GM21528 (cell line): ENCODE data around the gene RGS7.
"Not testable (repeated sequence)": the region's sequence is repeated elsewhere in the genome, so short reads cannot be mapped to it uniquely, and the experiment has no call there.

Source experiments
- ATAC-seq: cut with Tn5 transposase; IDR thresholded peaks from one replicate; pipeline ENCODE4 v1.9.1; 2021; ENCODE audit warnings: mild to moderate bottlenecking, moderate library complexity; ENCODE audit not compliant: unreplicated experiment, low FRiP score

The RGS7 gene

GRCh38 chr1:240806200-240806745, 550.7 kb downstream of the RGS7 start:
- no peak for ATAC-seq

DNA sequence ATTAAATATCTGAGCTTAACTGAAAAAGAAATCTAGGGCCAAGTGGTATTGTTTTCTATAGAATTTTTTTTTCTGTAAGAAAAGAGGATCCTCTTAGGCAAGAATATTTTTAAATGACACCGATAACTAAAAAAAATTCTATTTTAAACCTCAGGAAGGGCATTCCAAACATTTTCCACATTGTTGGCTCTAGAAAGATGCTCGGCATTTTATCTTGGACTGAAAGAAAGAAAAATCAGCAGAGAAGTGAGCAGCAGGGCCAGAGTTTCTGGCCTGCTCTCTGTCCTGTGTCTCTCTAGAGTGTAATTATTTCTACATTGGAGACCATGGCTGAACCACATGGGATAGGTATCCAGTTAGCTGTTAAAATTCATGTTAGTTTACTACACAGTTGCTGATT, 552.5 kb downstream of the RGS7 start:
- no peak for ATAC-seq

DNA sequence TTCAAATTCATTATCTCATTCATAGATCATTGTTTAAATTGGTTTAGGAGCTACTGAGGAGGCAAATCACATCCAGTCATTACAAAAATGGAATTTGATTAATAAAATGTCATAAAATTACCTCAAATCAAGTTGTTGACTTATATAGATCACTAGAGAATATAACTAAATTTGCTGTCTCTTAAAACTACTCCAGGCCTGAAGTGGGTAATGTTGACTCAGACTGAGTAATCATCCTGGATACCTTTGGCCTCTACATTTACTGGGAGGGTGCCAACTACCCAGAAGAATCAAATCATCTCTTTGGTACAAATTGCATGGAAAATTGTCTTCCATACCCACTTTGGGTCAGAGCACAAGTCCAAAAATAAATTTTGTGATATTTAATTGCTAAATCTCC, 553.9 kb downstream of the RGS7 start:
- no peak for ATAC-seq

DNA sequence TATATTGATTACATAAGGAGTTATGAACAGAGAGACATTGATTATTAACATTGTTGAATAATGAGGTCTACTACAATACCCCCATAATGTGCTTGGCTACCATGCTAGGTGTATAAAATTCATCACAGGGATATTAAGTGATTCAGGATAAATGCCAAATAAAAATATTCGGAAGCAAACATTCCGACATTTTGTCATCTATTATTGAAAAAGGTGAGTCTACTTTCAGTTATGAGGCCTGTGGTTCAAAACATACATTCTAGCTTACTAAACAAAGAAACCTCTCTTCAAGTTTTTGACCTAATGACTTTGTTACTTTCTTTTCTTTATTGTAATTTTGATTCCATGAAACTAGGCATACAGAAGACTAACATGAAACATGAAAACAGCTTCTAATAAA, 554.7 kb downstream of the RGS7 start:
- no peak for ATAC-seq

- ATAC-seq = no peak
Observed at GRCh38 chr1:240801442-240801841, 555.6 kb downstream of the RGS7 start.

- ATAC-seq = no peak
Observed at GRCh38 chr1:240800291-240800690, 556.7 kb downstream of the RGS7 start.

DNA sequence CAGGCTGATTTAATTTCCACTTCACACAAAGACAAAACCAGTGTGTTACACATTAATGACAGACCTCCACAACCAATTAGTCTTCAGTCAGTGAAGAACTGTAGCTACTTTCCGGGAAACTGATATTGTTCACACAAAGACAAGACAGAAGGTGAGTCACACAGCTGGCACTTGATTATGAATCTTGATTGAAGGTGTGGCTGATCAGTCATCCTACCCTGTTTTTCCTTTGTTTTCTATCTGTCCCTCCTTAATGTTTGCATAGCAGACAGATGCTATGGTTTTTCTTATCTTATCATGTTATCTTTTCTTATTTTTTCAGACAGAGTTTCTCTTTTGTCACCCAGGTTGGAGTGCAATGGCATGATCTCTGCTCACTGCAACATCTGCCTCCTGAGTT, 560.0 kb downstream of the RGS7 start:
- ATAC-seq = no peak

DNA sequence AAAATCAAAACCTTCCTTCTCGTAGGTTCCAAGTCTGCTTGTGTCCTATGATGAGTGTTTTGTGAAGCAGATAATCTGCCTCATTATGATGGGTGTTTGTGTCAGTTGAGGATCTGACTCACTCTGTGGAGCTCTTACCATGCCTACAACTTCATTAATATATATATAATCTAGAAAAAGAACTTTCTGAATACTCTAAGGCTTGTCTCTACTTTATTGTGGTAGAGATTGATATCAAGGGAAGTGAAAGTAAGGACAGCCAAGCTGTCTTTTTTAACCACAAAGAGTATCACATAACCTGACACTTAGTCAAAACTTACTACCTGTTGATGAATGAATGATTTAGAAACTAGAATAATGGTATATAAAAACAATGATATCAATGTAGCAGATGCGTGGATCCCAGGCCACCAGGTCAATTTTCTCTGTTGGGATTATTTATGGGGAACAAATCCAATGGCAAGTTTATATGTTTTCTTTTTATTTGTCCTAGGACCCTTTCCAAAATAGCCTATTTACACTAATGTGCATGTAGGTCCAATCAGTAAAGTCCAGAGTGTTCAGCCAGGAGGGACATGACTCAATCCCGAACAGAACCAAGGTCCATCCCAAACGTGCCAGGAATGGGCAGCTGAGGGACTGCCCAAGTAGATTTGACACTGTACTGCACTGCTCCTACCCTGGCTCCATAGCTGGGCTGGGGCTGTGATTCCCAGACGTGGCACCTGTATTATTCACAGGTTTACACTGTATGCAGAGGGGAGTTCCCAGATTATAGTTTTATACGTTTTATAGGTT, 562.8 kb downstream of the RGS7 start:
- no peak for ATAC-seq

DNA sequence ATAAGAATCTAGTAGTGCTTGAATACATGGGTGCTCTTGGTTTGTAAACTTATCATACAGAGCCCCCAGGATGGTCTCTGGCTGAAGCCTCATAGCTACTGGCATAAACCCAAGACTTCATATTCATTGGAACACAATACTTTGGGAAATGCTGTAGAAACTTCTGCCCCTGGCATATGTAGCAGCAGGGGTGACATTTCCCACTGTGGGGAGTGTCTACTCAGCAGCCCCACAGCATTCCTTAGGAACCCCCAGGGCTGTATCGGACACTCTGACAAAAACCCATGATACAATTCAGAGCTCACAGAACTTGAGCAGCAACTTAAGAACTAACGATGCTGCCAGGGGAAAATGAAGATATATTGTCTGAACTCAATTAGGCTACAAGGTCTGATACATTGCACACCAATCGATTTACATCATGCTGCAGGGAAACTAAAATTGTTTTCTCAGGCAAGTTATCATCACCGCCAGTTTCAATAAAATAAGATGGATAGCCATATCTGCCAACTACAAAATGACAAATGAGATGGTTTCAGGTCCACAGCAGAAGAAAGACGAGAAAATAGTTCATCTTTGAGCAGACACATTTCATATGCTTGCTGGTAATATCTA, 564.0 kb downstream of the RGS7 start:
- no peak for ATAC-seq

- ATAC-seq = no peak
Observed at GRCh38 chr1:240790856-240791255, 566.1 kb downstream of the RGS7 start.

GRCh38 chr1:240786880-240787279, 570.1 kb downstream of the RGS7 start:
- ATAC-seq = no peak

GRCh38 chr1:240784776-240785175, 572.2 kb downstream of the RGS7 start:
- no peak for ATAC-seq

DNA sequence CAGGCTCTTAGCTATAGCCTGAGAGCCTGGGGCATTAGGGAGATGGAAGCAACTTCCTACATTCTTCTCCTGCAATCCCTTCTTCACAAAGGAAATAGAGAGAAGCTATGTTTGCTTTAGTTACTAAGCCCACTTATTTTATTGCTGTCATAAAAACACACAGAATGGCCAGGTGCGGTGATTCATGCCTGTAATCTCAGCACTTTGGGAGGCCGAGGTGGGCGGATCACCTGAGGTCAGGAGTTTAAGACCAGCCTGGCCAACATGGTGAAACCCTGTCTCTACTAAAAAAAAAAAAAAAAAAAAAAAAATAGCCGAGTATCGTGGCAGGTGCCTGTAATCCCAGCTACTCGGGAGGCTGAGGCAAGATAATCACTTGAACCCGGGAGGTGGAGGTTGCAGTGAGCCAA, 573.3 kb downstream of the RGS7 start:
- ATAC-seq = not testable (repeated sequence)

DNA sequence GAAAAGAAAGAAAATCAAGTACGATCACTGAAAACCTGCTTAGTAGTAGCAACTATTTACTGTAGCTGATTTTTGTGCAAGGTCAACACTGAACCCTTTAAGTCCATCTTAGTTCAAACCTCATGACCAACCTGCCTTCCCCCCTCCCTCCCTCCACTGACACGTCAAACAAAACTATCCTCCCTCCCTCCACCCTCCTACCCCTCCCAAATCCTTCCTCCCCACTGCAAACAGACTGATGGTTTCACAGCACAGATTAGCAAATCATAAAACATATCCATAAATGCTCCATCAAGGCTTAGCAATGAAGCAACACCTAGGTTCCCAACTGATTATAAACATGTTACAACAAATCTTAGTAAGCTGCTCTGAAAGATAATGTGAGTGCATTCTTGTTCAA, 580.8 kb downstream of the RGS7 start:
- ATAC-seq = no peak

DNA sequence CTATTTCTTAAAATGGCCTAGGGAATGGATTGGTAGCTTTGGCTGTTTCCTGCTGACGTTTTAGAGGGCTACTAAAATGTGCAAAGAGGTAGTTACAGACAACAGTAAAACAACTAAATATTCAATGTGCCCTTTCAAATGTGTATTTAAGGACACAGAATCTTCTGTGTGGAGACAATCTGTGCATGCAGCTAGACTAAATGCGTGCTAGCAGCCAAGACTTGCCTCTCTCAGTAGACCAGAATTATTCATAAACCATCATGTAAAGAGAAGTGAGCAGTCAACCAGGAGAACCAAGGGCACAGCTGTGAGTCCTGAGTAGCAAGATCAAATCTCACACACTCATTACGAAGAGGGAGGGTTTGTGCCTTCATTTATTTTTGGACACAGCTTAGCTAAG, 584.9 kb downstream of the RGS7 start:
- no peak for ATAC-seq

DNA sequence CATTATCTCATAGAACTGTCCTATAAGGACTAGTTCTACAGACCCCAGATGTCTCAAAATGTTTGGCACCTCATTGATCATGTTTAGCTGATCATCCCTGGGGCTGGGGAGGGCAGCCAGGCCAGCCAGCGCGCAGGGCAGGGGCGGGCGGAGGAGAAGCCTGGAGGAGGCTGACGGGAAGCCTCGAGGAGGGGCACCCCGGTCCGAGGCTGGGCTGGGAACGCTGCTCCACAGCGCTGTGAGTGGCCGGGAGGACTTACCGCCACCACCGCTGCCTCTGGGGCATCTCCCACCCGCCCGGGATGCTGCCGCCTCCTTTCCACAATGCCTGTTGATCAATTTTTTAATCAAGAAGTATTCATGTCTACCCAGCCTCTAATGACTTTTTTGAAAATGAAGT, 585.6 kb downstream of the RGS7 start:
- no peak for ATAC-seq

GRCh38 chr1:240768979-240769378, 588.0 kb downstream of the RGS7 start:
- ATAC-seq = no peak

GRCh38 chr1:240766831-240767230, 590.2 kb downstream of the RGS7 start:
- no peak for ATAC-seq

GRCh38 chr1:240765732-240766363, 591.2 kb downstream of the RGS7 start:
- ATAC-seq = no peak

GRCh38 chr1:240763771-240764170, 593.2 kb downstream of the RGS7 start:
- no peak for ATAC-seq

DNA sequence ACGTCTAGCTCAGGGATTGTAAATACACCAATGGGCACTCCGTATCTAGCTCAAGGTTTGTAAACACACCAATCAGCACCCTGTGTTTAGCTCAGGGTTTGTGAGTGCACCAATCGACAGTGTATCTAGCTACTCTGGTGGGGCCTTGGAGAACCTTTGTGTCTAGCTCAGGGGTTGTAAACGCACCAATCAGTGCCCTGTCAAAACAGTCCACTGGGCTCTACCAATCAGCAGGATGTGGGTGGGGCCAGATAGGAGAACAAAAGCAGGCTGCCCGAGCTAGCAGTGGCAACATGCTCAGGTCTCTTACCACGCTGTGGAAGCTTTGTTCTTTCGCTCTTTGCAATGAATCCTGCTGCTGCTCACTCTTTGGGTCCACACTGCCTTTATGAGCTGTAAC, 593.9 kb downstream of the RGS7 start:
- ATAC-seq = not testable (repeated sequence)
